Measurements from ENCODE around the gene MITD1. TPM values are rescaled to one million over a fixed set of nuclear protein-coding genes. Genes with fewer than 3 reads are reported as not detected.

Gene MITD1
- total and polyA plus RNA-seq, 2 of the 13 experiments (the other 11 are each of a cell fraction or from before 2014, with no cell fraction given), result 17.8 to 43.7 TPM

DNA sequence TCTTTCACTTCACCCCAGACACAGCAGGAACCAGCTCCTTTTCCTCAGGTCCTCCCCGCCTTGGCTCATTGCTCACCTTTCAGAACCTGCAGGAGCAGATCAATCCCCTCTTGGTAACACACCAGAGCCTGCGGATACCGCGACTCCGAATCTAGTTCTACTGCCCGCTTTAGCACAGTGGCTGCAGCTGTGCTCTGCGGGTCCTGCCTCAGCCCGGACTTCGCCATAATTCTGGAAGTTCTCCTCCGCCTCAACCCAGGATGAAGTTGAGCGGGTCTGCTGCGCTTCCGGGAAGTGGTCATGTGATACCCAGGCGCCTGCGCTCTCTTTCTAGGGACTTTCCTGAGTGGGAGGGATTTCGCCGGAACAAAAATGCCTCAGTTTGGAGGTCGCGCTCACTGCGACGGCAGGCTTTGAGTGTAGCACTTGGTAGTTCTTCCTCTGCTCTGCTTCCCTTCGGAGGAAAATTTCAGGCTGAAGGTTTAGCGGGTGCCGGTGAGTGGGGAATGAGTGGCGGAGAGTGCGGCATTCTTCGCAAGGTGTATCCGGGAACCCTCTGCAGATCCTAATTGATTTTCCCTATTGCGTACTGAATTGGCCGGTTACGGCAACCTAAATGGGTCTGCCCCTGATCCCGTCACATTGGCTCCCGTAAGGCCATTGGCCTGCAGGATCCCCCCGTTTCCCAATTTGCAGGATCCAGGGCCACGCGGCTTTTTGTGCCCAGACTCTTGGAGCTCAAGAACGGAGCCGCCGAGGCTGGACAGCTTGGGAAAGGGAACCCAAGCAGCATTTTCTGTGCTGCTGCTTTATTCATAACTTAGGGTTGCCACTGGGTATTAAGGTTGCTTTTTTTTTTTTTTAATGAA lies at the start of gene MITD1, which contains the start of gene MRPL30 (continued):
- TF ChIP-seq ZSCAN21 (CRISPR knock-in tag; IDR thresholded peaks at IDR 0.05; ENCODE audit: borderline replicate concordance), result peak; percentile 91
- no peak; the same call in none of the 2 replicates for TF ChIP-seq TGIF2 (CRISPR knock-in tag; IDR thresholded peaks at IDR 0.05)
- TF ChIP-seq AKAP8 (CRISPR knock-in tag; IDR thresholded peaks at IDR 0.05), result no peak
- TF ChIP-seq ZNF737 (CRISPR knock-in tag; IDR thresholded peaks at IDR 0.05; ENCODE audit: borderline replicate concordance), result no peak; the same call in 1 of the 2 replicates
- TF ChIP-seq ZNF577 (CRISPR knock-in tag; IDR thresholded peaks at IDR 0.05; ENCODE audit: borderline replicate concordance, low read depth), result 0 out of 2 replicates have a peak, but pooled peaks have one; percentile 45
- TF ChIP-seq MBD4 (IDR thresholded peaks at IDR 0.05; ENCODE audit: borderline replicate concordance, low read length), result peak; percentile 84; the same call in 1 of the 2 replicates
- TF ChIP-seq, protein P1, sequence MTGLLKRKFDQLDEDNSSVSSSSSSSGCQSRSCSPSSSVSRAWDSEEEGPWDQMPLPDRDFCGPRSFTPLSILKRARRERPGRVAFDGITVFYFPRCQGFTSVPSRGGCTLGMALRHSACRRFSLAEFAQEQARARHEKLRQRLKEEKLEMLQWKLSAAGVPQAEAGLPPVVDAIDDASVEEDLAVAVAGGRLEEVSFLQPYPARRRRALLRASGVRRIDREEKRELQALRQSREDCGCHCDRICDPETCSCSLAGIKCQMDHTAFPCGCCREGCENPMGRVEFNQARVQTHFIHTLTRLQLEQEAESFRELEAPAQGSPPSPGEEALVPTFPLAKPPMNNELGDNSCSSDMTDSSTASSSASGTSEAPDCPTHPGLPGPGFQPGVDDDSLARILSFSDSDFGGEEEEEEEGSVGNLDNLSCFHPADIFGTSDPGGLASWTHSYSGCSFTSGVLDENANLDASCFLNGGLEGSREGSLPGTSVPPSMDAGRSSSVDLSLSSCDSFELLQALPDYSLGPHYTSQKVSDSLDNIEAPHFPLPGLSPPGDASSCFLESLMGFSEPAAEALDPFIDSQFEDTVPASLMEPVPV (CRISPR knock-in tag; IDR thresholded peaks at IDR 0.05), result peak; percentile 80
- TF ChIP-seq ZNF354B (CRISPR knock-in tag; IDR thresholded peaks at IDR 0.05), result no peak
- TF ChIP-seq, protein P2, sequence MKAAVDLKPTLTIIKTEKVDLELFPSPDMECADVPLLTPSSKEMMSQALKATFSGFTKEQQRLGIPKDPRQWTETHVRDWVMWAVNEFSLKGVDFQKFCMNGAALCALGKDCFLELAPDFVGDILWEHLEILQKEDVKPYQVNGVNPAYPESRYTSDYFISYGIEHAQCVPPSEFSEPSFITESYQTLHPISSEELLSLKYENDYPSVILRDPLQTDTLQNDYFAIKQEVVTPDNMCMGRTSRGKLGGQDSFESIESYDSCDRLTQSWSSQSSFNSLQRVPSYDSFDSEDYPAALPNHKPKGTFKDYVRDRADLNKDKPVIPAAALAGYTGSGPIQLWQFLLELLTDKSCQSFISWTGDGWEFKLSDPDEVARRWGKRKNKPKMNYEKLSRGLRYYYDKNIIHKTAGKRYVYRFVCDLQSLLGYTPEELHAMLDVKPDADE (CRISPR knock-in tag; IDR thresholded peaks at IDR 0.05), result peak; percentile 78; the same call in 1 of the 2 replicates
- TF ChIP-seq, protein P3, sequence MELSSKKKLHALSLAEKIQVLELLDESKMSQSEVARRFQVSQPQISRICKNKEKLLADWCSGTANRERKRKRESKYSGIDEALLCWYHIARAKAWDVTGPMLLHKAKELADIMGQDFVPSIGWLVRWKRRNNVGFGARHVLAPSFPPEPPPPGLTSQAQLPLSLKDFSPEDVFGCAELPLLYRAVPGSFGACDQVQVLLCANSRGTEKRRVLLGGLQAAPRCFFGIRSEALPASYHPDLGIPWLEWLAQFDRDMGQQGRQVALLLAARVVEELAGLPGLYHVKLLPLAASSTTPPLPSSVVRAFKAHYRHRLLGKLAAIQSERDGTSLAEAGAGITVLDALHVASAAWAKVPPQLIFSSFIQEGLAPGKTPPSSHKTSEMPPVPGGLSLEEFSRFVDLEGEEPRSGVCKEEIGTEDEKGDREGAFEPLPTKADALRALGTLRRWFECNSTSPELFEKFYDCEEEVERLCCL (CRISPR knock-in tag; IDR thresholded peaks at IDR 0.05; ENCODE audit: borderline replicate concordance), result no peak
- TF ChIP-seq ZNF589 (CRISPR knock-in tag; conservative IDR thresholded peaks at IDR 0.05), result peak; percentile 89; the same call in 1 of the 2 replicates
- TF ChIP-seq NR1H2 (CRISPR knock-in tag; IDR thresholded peaks at IDR 0.05; ENCODE audit: borderline replicate concordance, low read depth), result no peak
- TF ChIP-seq RBM39 (IDR thresholded peaks at IDR 0.05; ENCODE audit: low read depth, low read length, poor library complexity, severe bottlenecking), result peak; percentile 95
- TF ChIP-seq ZFP36L1 (CRISPR knock-in tag; IDR thresholded peaks at IDR 0.05), result no peak; the same call in 1 of the 2 replicates
- TF ChIP-seq ZNF296 (CRISPR knock-in tag; conservative IDR thresholded peaks at IDR 0.05), result peak; percentile 84
- no peak; the same call in 1 of the 2 replicates for TF ChIP-seq THYN1 (CRISPR knock-in tag; IDR thresholded peaks at IDR 0.05; ENCODE audit: borderline replicate concordance, low read depth)
- TF ChIP-seq, protein P4, sequence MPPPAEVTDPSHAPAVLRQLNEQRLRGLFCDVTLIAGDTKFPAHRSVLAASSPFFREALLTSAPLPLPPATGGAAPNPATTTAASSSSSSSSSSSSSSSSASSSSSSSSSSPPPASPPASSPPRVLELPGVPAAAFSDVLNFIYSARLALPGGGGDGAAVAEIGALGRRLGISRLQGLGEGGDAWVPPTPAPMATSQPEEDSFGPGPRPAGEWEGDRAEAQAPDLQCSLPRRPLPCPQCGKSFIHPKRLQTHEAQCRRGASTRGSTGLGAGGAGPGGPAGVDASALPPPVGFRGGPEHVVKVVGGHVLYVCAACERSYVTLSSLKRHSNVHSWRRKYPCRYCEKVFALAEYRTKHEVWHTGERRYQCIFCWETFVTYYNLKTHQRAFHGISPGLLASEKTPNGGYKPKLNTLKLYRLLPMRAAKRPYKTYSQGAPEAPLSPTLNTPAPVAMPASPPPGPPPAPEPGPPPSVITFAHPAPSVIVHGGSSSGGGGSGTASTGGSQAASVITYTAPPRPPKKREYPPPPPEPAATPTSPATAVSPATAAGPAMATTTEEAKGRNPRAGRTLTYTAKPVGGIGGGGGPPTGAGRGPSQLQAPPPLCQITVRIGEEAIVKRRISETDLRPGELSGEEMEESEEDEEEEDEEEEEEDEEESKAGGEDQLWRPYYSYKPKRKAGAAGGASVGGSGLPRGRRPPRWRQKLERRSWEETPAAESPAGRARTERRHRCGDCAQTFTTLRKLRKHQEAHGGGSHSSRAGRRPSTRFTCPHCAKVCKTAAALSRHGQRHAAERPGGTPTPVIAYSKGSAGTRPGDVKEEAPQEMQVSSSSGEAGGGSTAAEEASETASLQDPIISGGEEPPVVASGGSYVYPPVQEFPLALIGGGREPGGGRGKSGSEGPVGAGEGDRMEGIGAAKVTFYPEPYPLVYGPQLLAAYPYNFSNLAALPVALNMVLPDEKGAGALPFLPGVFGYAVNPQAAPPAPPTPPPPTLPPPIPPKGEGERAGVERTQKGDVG (CRISPR knock-in tag; IDR thresholded peaks at IDR 0.05; ENCODE audit: borderline replicate concordance), result peak; percentile 97
- TF ChIP-seq TBX2 (CRISPR knock-in tag; IDR thresholded peaks at IDR 0.05; ENCODE audit: borderline replicate concordance), result peak; percentile 87

Data from HepG2 (cell line).